ENCODE results near the gene TMEM97.

The TMEM97 gene

DNA sequence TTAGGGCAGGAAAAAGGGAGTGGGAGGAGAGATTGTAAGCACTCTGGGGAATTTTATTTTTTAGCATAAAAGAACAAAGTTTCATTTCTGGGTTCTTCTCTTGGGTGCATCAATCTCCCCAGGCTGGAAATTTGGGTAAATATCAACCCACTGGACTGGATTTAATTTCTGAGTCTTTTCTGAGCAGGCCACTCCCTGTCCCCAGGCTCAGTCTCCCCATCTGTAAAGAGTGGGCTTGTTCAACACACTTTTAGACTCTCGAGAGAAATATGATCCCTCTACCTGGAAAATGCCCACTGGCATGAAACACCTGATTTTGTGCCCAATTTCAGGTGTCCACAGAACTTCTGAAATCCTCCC, 51.7 kb downstream of the TMEM97 start:
- no peak overlapping the region; the same call in 1 of the 2 replicates for H3K27ac ChIP-seq
- TF ChIP-seq ZFX (IDR thresholded peaks at IDR 0.05) = no peak
- TF ChIP-seq CTCF (conservative IDR thresholded peaks at IDR 0.05) = no peak

- no peak for TF ChIP-seq CTCF (conservative IDR thresholded peaks at IDR 0.05)
- no peak for TF ChIP-seq ZFX (IDR thresholded peaks at IDR 0.05)
- H3K27ac ChIP-seq = no peak within 1 kb of the TSS; the same call in 1 of the 2 replicates
Measured at GRCh38 chr17:28371245-28372202, 52.5 kb downstream of the TMEM97 start, which contains the start of gene SARM1. SARM1 (plus strand) TSS chr17:28371694; CDS start chr17:28372033, 339 bp downstream.

DNA sequence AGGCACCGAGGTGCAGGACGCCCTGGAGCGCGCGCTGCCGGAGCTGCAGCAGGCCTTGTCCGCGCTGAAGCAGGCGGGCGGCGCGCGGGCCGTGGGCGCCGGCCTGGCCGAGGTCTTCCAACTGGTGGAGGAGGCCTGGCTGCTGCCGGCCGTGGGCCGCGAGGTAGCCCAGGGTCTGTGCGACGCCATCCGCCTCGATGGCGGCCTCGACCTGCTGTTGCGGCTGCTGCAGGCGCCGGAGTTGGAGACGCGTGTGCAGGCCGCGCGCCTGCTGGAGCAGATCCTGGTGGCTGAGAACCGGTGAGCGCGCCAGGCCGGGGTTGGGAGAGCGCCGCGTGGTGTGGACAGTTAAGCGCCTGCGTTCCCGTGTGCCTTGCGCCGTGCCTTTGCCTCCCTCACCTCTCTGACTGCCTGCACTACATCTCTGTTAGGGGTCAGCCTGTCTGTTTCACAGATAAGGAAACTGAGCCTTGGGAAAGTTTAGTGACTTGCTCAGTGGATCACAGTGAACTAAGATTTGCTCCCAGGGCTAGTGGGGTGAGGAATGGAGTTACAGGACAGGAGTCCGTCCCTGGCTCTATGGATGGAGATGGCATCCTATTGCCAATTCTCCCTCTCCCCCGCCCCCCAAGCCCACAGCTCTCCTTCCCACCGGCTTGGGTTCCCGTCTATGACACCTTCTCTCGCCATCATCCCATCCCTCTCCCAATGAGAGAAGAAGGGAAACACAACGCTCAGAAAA, 53.4 kb downstream of the TMEM97 start:
- H3K27ac ChIP-seq = no peak overlapping the region
- TF ChIP-seq ZFX (IDR thresholded peaks at IDR 0.05) (no peak), CTCF (conservative IDR thresholded peaks at IDR 0.05) (no peak)

- no peak overlapping the region for H3K27ac ChIP-seq
- TF ChIP-seq CTCF (conservative IDR thresholded peaks at IDR 0.05) = no peak
- TF ChIP-seq ZFX (IDR thresholded peaks at IDR 0.05) = no peak
Measured at GRCh38 chr17:28372945-28373274, 53.9 kb downstream of the TMEM97 start.
